HG02884 (cell line): Measurements from ENCODE around the gene SORCS2.
"Not testable (repeated sequence)": the region's sequence is repeated elsewhere in the genome, so short reads cannot be mapped to it uniquely, and the experiment has no call there.

ENCODE experiments used
- ATAC-seq: cut with Tn5 transposase; IDR thresholded peaks from one replicate; pipeline ENCODE4 v1.9.1; 2021; ENCODE audit warnings: mild to moderate bottlenecking, moderate library complexity; ENCODE audit not compliant: unreplicated experiment

The SORCS2 gene

GRCh38 chr4:7159923-7160322 lies 32.4 kb upstream of the SORCS2 start:
- no peak for ATAC-seq

GRCh38 chr4:7160439-7160838 lies 31.9 kb upstream of the SORCS2 start:
- no peak for ATAC-seq

GRCh38 chr4:7160951-7161440 lies 31.3 kb upstream of the SORCS2 start:
- ATAC-seq: no peak

- no peak for ATAC-seq
Measured at GRCh38 chr4:7161721-7162214, 30.6 kb upstream of the SORCS2 start.

GRCh38 chr4:7165056-7165873 lies 27.1 kb upstream of the SORCS2 start:
- ATAC-seq: not testable (repeated sequence)

- no peak for ATAC-seq
Measured at GRCh38 chr4:7165874-7166201, 26.5 kb upstream of the SORCS2 start.

GRCh38 chr4:7166237-7166636 lies 26.1 kb upstream of the SORCS2 start:
- ATAC-seq: no peak

- ATAC-seq: no peak
Measured at GRCh38 chr4:7166981-7167700, 25.2 kb upstream of the SORCS2 start.

GRCh38 chr4:7167706-7168105 lies 24.6 kb upstream of the SORCS2 start:
- ATAC-seq: no peak

GRCh38 chr4:7168106-7168505 lies 24.2 kb upstream of the SORCS2 start:
- ATAC-seq: no peak

GRCh38 chr4:7169134-7169533 lies 23.2 kb upstream of the SORCS2 start:
- no peak for ATAC-seq

- ATAC-seq: no peak
Measured at GRCh38 chr4:7170012-7170411, 22.3 kb upstream of the SORCS2 start.

- no peak for ATAC-seq
Measured at GRCh38 chr4:7171191-7171900, 21.0 kb upstream of the SORCS2 start.

- ATAC-seq: no peak
Measured at GRCh38 chr4:7172508-7172907, 19.8 kb upstream of the SORCS2 start.

GRCh38 chr4:7172946-7173345 lies 19.4 kb upstream of the SORCS2 start:
- ATAC-seq: no peak

- no peak for ATAC-seq
Measured at GRCh38 chr4:7173841-7174449, 18.4 kb upstream of the SORCS2 start.

GRCh38 chr4:7179158-7179557 lies 13.2 kb upstream of the SORCS2 start:
- ATAC-seq: no peak

- ATAC-seq: no peak
Measured at GRCh38 chr4:7180938-7181337, 11.4 kb upstream of the SORCS2 start.

- no peak for ATAC-seq
Measured at GRCh38 chr4:7182616-7183015, 9.7 kb upstream of the SORCS2 start.

GRCh38 chr4:7183161-7183560 lies 9.2 kb upstream of the SORCS2 start:
- no peak for ATAC-seq
